Natural killer cell (primary cell): ENCODE results near the gene TRIB2. TPM values are rescaled to one million over a fixed set of nuclear protein-coding genes. Genes with fewer than 3 reads are reported as not detected.

Source experiments
- ATAC-seq, 3 donors: fragments of 150-1000 bp in 2 of 3; fragments of 200-7000 bp in 1 of 3; cut with Tn5 transposase; 1 replicate in 1 of 3; 2 replicates in 2 of 3; pipeline ENCODE4 v1.10.0; 2021; ENCODE audit warnings: mild to moderate bottlenecking in 2 of 3, moderate library complexity in 2 of 3
- DNase-seq, 2 donors: peaks; one replicate each; pipeline versions ENCODE4 v3.0.0 to v3.0.0-alpha.2; 2013 to 2021; ENCODE audit warnings: mixed read lengths in 1 of 2
- H3K27ac ChIP-seq: one replicate; pipeline ENCODE4 v1.5.1; 2013; ENCODE audit warnings: mild to moderate bottlenecking, low read length
- H3K27me3 ChIP-seq: one replicate; pipeline ENCODE4 v1.6.1; 2013; ENCODE audit warnings: low read length; ENCODE audit not compliant: control insufficient read depth, insufficient read depth
- H3K36me3 ChIP-seq: one replicate; pipeline ENCODE4 v1.6.1; 2013; ENCODE audit warnings: low read length; ENCODE audit not compliant: control insufficient read depth, insufficient read depth
- H3K4me1 ChIP-seq: one replicate; pipeline ENCODE4 v1.6.1; 2013; ENCODE audit warnings: low read length; ENCODE audit not compliant: control insufficient read depth, insufficient read depth
- H3K4me3 ChIP-seq: one replicate; pipeline ENCODE4 v1.5.1; 2013; ENCODE audit warnings: low read length
- H3K9me3 ChIP-seq: one replicate; pipeline ENCODE4 v1.6.1; 2013; ENCODE audit warnings: low read length; ENCODE audit not compliant: control insufficient read depth, insufficient read depth
- H3K27ac Mint-ChIP-seq, 2 donors: one replicate each; pipeline ENCODE4 v1.8.0; 2022; ENCODE audit warnings: mild to moderate bottlenecking in 2 of 2, mixed read lengths in 2 of 2, moderate library complexity in 1 of 2
- H3K27me3 Mint-ChIP-seq, 2 donors: one replicate each; pipeline ENCODE4 v1.8.0; 2022; ENCODE audit warnings: low read depth in 2 of 2, mixed read lengths in 2 of 2
- H3K36me3 Mint-ChIP-seq: one replicate; pipeline ENCODE4 v1.8.0; 2022; ENCODE audit warnings: mixed read lengths
- H3K4me1 Mint-ChIP-seq, 2 donors: one replicate each; pipeline ENCODE4 v1.8.0; 2022; ENCODE audit warnings: mixed read lengths in 2 of 2
- H3K4me3 Mint-ChIP-seq: one replicate; pipeline ENCODE4 v1.8.0; 2022; ENCODE audit warnings: mild to moderate bottlenecking, moderate library complexity, mixed read lengths
- H3K9me3 Mint-ChIP-seq, 2 donors: one replicate each; pipeline ENCODE4 v1.8.0; 2022; ENCODE audit warnings: mixed read lengths in 2 of 2
- WGBS: methylation state at CpG from one replicate; pipeline ENCODE4 v1.1.7; 2013; ENCODE audit warnings: missing lambda C conversion rate; ENCODE audit not compliant: insufficient coverage; 5-methylcytosine and 5-hydroxymethylcytosine counted together
- intact Hi-C: fragments of 100-400 bp; cut with micrococcal nuclease; formaldehyde crosslinking; loops from one replicate; pipeline ENCODE4 v1.14.2; 2022
- total RNA-seq, 4 donors: library from RNA; stranded (reverse); fragments of 120-200 nt in 1 of 4; gene quantifications; one replicate each; pipeline versions ENCODE4 v1.2.3 to v1.2.4, GENCODE V29; 2013 to 2022
- TF ChIP-seq, protein P1 (sequence below): fragments of 200-600 bp; IDR thresholded peaks from one replicate; pipeline ENCODE4 v1.8.0; 2022; ENCODE audit warnings: antibody characterized with exemption

TRIB2 gene
- total RNA-seq, 3 donors from 2014 or later (not counting 1 experiment from before 2014, with no cell fraction given), result 68.1 to 87.4 (median 84.5) TPM

DNA sequence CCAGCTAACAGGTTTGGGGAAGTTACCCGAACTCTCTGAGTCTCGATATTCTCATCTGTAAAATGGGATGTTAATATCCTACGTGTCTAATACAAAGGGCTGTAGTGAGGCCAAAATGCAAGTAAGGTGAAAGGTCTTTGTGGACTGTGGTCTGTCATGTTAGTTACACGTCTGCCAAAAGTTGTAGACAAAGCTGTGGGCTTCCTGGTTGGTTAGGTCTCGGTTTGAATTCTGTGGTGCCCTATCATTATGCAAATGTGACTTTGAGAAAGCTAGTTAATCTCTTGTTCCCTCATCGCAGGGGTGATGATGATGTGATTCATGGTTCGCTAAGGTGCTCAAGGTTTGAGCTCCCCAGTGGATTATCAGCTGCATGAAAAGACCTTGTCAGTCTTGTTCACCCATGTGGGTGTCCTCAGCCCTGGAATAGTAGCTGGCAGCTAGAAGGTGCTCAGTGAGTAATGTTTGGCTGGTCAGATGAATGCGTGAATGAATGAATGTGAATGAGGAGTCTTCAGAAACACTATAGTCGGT lies 23.1 kb downstream of the TRIB2 start:
- Mint-ChIP-seq H3K27ac (peak overlapping the region; percentile 46 to 64), H3K36me3 (peaks cover 10% of the 10 kb centered on the region), H3K4me1 (peaks cover 73 to 81% of the 10 kb centered on the region in 2 donors), H3K9me3 (no peaks in the 10 kb centered on the region), H3K4me3 (no peak overlapping the region), H3K27me3 (no peaks in the 10 kb centered on the region)
- Histone ChIP-seq H3K36me3 (peaks cover 45% of the 10 kb centered on the region), H3K4me1 (peaks cover 21% of the 10 kb centered on the region), H3K27ac (no peak overlapping the region), H3K9me3 (no peaks in the 10 kb centered on the region), H3K4me3 (no peak overlapping the region), H3K27me3 (no peaks in the 10 kb centered on the region)
- DNase-seq, result no peak
- peak in 2 of 3 donors; percentile 46 to 76 for ATAC-seq
- TF ChIP-seq, protein P1, sequence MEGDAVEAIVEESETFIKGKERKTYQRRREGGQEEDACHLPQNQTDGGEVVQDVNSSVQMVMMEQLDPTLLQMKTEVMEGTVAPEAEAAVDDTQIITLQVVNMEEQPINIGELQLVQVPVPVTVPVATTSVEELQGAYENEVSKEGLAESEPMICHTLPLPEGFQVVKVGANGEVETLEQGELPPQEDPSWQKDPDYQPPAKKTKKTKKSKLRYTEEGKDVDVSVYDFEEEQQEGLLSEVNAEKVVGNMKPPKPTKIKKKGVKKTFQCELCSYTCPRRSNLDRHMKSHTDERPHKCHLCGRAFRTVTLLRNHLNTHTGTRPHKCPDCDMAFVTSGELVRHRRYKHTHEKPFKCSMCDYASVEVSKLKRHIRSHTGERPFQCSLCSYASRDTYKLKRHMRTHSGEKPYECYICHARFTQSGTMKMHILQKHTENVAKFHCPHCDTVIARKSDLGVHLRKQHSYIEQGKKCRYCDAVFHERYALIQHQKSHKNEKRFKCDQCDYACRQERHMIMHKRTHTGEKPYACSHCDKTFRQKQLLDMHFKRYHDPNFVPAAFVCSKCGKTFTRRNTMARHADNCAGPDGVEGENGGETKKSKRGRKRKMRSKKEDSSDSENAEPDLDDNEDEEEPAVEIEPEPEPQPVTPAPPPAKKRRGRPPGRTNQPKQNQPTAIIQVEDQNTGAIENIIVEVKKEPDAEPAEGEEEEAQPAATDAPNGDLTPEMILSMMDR, result no peak
- intact Hi-C loops, result no loop called here
- WGBS, result 62% methylated on average over 9 of the region's 9 CpGs

DNA sequence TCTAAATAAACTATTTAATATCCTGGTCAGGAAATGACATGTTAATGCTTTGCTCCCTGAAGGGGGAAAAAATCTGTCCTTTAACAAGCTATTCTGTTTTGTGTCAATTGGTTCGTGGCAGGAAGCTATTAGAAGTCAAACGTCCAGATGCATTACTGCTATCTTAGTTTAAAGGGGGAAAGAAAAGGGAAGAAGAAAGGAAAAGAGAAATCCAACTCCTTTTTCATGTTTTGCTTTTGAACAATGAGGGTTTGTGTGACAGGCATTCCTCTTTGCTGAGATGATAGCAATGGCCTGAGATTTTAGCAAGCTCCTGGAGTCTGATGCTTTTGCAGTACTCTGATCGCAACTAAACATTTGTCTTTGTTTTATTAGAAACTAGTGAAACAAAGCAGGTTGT lies 24.6 kb downstream of the TRIB2 start:
- H3K9me3 Mint-ChIP-seq, result no peaks in the 10 kb centered on the region
- DNase-seq (no peak), ATAC-seq (no peak)
- H3K27me3 ChIP-seq, result no peaks in the 10 kb centered on the region
- H3K4me3 Mint-ChIP-seq, result no peak overlapping the region
- no peak overlapping the region for H3K27ac ChIP-seq
- TF ChIP-seq, protein P1, result no peak
- H3K36me3 ChIP-seq, result peaks cover 34% of the 10 kb centered on the region
- peaks cover 13% of the 10 kb centered on the region for H3K4me1 ChIP-seq
- H3K4me1 Mint-ChIP-seq, result peaks cover 58 to 65% of the 10 kb centered on the region in 2 donors
- H3K27ac Mint-ChIP-seq, result no peak overlapping the region
- H3K27me3 Mint-ChIP-seq, result no peaks in the 10 kb centered on the region
- intact Hi-C loops, result no loop called here
- WGBS, result 64% methylated on average over 3 of the region's 3 CpGs
- H3K4me3 ChIP-seq, result no peak overlapping the region
- no peaks in the 10 kb centered on the region for H3K9me3 ChIP-seq
- peaks cover 10% of the 10 kb centered on the region for H3K36me3 Mint-ChIP-seq

DNA sequence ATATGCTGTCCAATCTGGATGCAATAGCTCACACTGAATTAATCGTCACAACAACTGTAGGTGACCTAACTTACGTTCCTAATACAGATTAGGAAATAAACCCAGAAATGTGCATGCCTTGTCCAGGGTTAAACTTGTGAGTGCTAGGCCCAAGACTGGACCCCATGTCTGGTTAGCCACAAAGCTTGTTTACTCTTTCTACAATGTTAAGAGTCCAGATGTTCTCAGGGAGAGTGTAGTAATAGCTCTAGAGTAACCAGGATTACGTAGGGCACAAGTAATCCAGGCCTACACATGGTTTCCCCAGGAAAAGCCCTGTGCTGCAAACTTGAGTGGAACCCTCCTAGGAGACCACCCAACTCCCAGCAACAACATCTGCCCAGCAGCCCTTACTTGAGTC lies 26.2 kb downstream of the TRIB2 start:
- Mint-ChIP-seq H3K4me1 (peaks cover 45 to 50% of the 10 kb centered on the region in 2 donors), H3K36me3 (peaks cover 10% of the 10 kb centered on the region), H3K27me3 (no peaks in the 10 kb centered on the region), H3K4me3 (no peak overlapping the region), H3K27ac (peak overlapping the region in 1 of 2 donors; percentile 8), H3K9me3 (no peaks in the 10 kb centered on the region)
- Histone ChIP-seq H3K4me3 (no peak overlapping the region), H3K27ac (no peak overlapping the region), H3K4me1 (peaks cover 13% of the 10 kb centered on the region), H3K36me3 (peaks cover 25% of the 10 kb centered on the region), H3K9me3 (no peaks in the 10 kb centered on the region), H3K27me3 (no peaks in the 10 kb centered on the region)
- ATAC-seq (no peak), DNase-seq (no peak)
- whole genome bisulfite sequencing, result 92% methylated on average over 3 of the region's 3 CpGs
- intact Hi-C loops, result no loop called here
- TF ChIP-seq, protein P1, result no peak
